GM18526 (cell line): ENCODE measurements around the gene HDAC5.

Source experiments
- POLR2A ChIP-seq: IDR thresholded peaks from 3 replicates; pipeline ENCODE4 v1.6.1; 2011; ENCODE audit not compliant: insufficient read length; ENCODE audit errors: extremely low read depth

HDAC5 gene

GRCh38 chr17:44038604-44039011, 84.8 kb downstream of the HDAC5 start:
- no peak for TF ChIP-seq POLR2A

GRCh38 chr17:44037471-44037870, 86.0 kb downstream of the HDAC5 start:
- no peak for TF ChIP-seq POLR2A

GRCh38 chr17:44033861-44034408, 89.5 kb downstream of the HDAC5 start:
- no peak for TF ChIP-seq POLR2A

GRCh38 chr17:44030482-44030881, 93.0 kb downstream of the HDAC5 start:
- TF ChIP-seq POLR2A = no peak

GRCh38 chr17:44029736-44030135, 93.7 kb downstream of the HDAC5 start:
- no peak for TF ChIP-seq POLR2A
